CD4-positive, alpha-beta T cell (primary cell): Measurements from ENCODE around the gene PLEKHO2. TPM values are rescaled to one million over a fixed set of nuclear protein-coding genes. Genes with fewer than 3 reads are reported as not detected.

Experiments
- ATAC-seq: fragments of 200-7000 bp; cut with Tn5 transposase; one replicate; pipeline ENCODE4 v1.10.0; 2022; ENCODE audit warnings: mild to moderate bottlenecking; ENCODE audit not compliant: poor library complexity
- CTCF ChIA-PET: fragments of 350-600 bp; sonication (Branson Sonifier 250); formaldehyde crosslinking; loops from one replicate; lab custom pipeline; 2021; ENCODE audit warnings: antibody characterized with exemption, inconsistent platforms; lab: Charles Lee
- POLR2A ChIA-PET: fragments of 350-600 bp; sonication (Branson Sonifier 250); formaldehyde crosslinking; loops from one replicate; lab custom pipeline; 2021; ENCODE audit warnings: antibody characterized with exemption, inconsistent platforms; lab: Charles Lee
- DNase-seq, 14 experiments: peaks; one replicate each; pipeline ENCODE4 v3.0.0-alpha.2; 2013 to 2020; ENCODE audit warnings: mixed read lengths in 2 of 14
- H3K27ac ChIP-seq, 2 donors: one replicate each; pipeline versions ENCODE4 v1.5.1 to v1.7.0; 2013; ENCODE audit warnings: low read length in 2 of 2, low read depth in 1 of 2, mild to moderate bottlenecking in 1 of 2
- H3K27me3 ChIP-seq, 2 experiments: 1 replicate in 1 of 2; 2 replicates in 1 of 2; pipeline versions ENCODE4 v1.6.1 to v1.7.0; 2013; ENCODE audit warnings: low read length in 2 of 2, control low read depth in 1 of 2, mild to moderate bottlenecking in 1 of 2, moderate library complexity in 1 of 2; ENCODE audit not compliant: insufficient read depth in 2 of 2, control insufficient read depth in 1 of 2
- H3K36me3 ChIP-seq: one replicate; pipeline ENCODE4 v1.6.1; 2013; ENCODE audit warnings: low read length, control low read depth; ENCODE audit not compliant: insufficient read depth
- H3K4me1 ChIP-seq: one replicate; pipeline ENCODE4 v1.6.1; 2013; ENCODE audit warnings: low read length, control low read depth; ENCODE audit not compliant: insufficient read depth
- H3K4me3 ChIP-seq: one replicate; pipeline ENCODE4 v1.5.1; 2013; ENCODE audit warnings: mild to moderate bottlenecking, low read length, moderate library complexity
- H3K9me3 ChIP-seq, 2 experiments: 1 replicate in 1 of 2; 2 replicates in 1 of 2; pipeline versions ENCODE4 v1.6.1 to v1.7.0; 2013; ENCODE audit warnings: low read length in 2 of 2, mild to moderate bottlenecking in 2 of 2, control low read depth in 1 of 2, moderate library complexity in 1 of 2; ENCODE audit not compliant: control insufficient read depth in 1 of 2, insufficient read depth in 1 of 2
- H3K27ac Mint-ChIP-seq: one replicate; pipeline ENCODE4 v1.8.0; 2020; ENCODE audit warnings: mixed read lengths
- H3K27me3 Mint-ChIP-seq: one replicate; pipeline ENCODE4 v1.8.0; 2021; ENCODE audit warnings: mixed read lengths
- H3K36me3 Mint-ChIP-seq: one replicate; pipeline ENCODE4 v1.8.0; 2021; ENCODE audit warnings: low read depth, mixed read lengths
- H3K4me1 Mint-ChIP-seq: one replicate; pipeline ENCODE4 v1.8.0; 2021; ENCODE audit warnings: low read depth, mixed read lengths
- H3K4me3 Mint-ChIP-seq: one replicate; pipeline ENCODE4 v1.8.0; 2020; ENCODE audit warnings: mild to moderate bottlenecking, mixed read lengths
- H3K9me3 Mint-ChIP-seq: one replicate; pipeline ENCODE4 v1.8.0; 2020; ENCODE audit warnings: mixed read lengths
- CTCF ChIP-seq: fragments of 200-600 bp; IDR thresholded peaks from one replicate; pipeline ENCODE4 v1.8.0; 2022; ENCODE audit warnings: antibody characterized with exemption, mild to moderate bottlenecking
- intact Hi-C, 2 experiments: fragments of 100-400 bp; cut with DNase I in 1 of 2; cut with micrococcal nuclease in 1 of 2; formaldehyde crosslinking; loops; one replicate each; pipeline versions ENCODE4 v1.15.1 to v1.9.0; 2023 to 2025; cut with DNase I, micrococcal nuclease
- total RNA-seq, 174 experiments: library from RNA in 2 of 174; stranded (reverse) in 2 of 174; gene quantifications; one replicate each; pipeline ENCODE4 v1.2.3 and lab custom pipeline; 2021 to 2026

The PLEKHO2 gene
- total RNA-seq, 2 experiments from 2014 or later = 5.6 to 5.9 TPM

- H3K36me3 Mint-ChIP-seq = no peaks in the 10 kb centered on the region
- no peak for DNase-seq
- Histone ChIP-seq H3K27ac (no peak overlapping the region), H3K9me3 (no peaks in the 10 kb centered on the region), H3K4me1 (peaks cover 36% of the 10 kb centered on the region), H3K36me3 (no peaks in the 10 kb centered on the region), H3K4me3 (no peak overlapping the region), H3K27me3 (no peaks in the 10 kb centered on the region)
- CTCF ChIA-PET = interaction anchor here (1.1 to 2.5 kb wide), 4 partner anchors 17 to 157 kb away, joined by 3 to 6 read pairs (median 4); no protein-coding TSS in a partner anchor
- peaks cover 38% of the 10 kb centered on the region for H3K4me1 Mint-ChIP-seq
- TF ChIP-seq CTCF = no peak
- ATAC-seq = no peak
- H3K9me3 Mint-ChIP-seq = no peaks in the 10 kb centered on the region
- no peak overlapping the region for H3K4me3 Mint-ChIP-seq
- H3K27me3 Mint-ChIP-seq = no peaks in the 10 kb centered on the region
- intact Hi-C loops = no loop called here
- POLR2A ChIA-PET = no interaction called here
- no peak overlapping the region for H3K27ac Mint-ChIP-seq
These were observed 46.6 kb downstream of the PLEKHO2 start for GRCh38 chr15:64888336-64888735.

GRCh38 chr15:64891561-64891960 lies 49.8 kb downstream of the PLEKHO2 start:
- Histone ChIP-seq H3K4me1 (peaks cover 57% of the 10 kb centered on the region), H3K9me3 (no peaks in the 10 kb centered on the region), H3K4me3 (no peak overlapping the region), H3K36me3 (no peaks in the 10 kb centered on the region), H3K27me3 (no peaks in the 10 kb centered on the region), H3K27ac (peak overlapping the region; percentile 34 to 97)
- Mint-ChIP-seq H3K9me3 (no peaks in the 10 kb centered on the region), H3K36me3 (no peaks in the 10 kb centered on the region), H3K4me3 (no peak overlapping the region), H3K4me1 (peaks cover 59% of the 10 kb centered on the region), H3K27ac (peak overlapping the region; percentile 100), H3K27me3 (no peaks in the 10 kb centered on the region)
- intact Hi-C loops = loop anchor here in 1 of 2 experiments (5.0 to 10.0 kb wide), 3 partner anchors 467 to 1611 kb away; partner anchors contain the start of genes MAP2K1 and RPL4
- DNase-seq = no peak
- POLR2A ChIA-PET = interaction anchor here (0.6 to 5.0 kb wide), 6 partner anchors 9 to 82 kb away, joined by 3 to 157 read pairs (median 31); partner anchors contain the start of genes PIF1 and PLEKHO2
- no peak for ATAC-seq
- CTCF ChIA-PET = no interaction called here
- no peak for TF ChIP-seq CTCF

- H3K36me3 ChIP-seq = no peaks in the 10 kb centered on the region
- POLR2A ChIA-PET = interaction anchor here (0.9 to 5.0 kb wide), 14 partner anchors 10 to 729 kb away, joined by 3 to 157 read pairs (median 9); partner anchors contain the start of genes PIF1, PLEKHO2, PPIB and SPG21
- Mint-ChIP-seq H3K27me3 (no peaks in the 10 kb centered on the region), H3K4me1 (peaks cover 62% of the 10 kb centered on the region), H3K9me3 (no peaks in the 10 kb centered on the region), H3K27ac (peak overlapping the region; percentile 100), H3K4me3 (peak overlapping the region; percentile 86), H3K36me3 (no peaks in the 10 kb centered on the region)
- intact Hi-C loops = loop anchor here in 1 of 2 experiments (5.0 to 10.0 kb wide), 3 partner anchors 468 to 1609 kb away; partner anchors contain the start of genes MAP2K1 and RPL4
- H3K27me3 ChIP-seq = no peaks in the 10 kb centered on the region
- H3K4me1 ChIP-seq = peaks cover 68% of the 10 kb centered on the region
- DNase-seq (peak in 5 of 14 experiments; percentile 11 to 65 (median 39)), ATAC-seq (no peak)
- no peak for TF ChIP-seq CTCF
- peak overlapping the region; percentile 97 for H3K27ac ChIP-seq
- no peaks in the 10 kb centered on the region for H3K9me3 ChIP-seq
- CTCF ChIA-PET = interaction anchor here (1.5 to 4.1 kb wide), 7 partner anchors 10 to 162 kb away, joined by 3 to 44 read pairs (median 12); no protein-coding TSS in a partner anchor
- H3K4me3 ChIP-seq = peak overlapping the region; percentile 58
These were observed 51.2 kb downstream of the PLEKHO2 start for GRCh38 chr15:64892847-64893403.
